Measurements from ENCODE around the gene ANKLE1.

DNA sequence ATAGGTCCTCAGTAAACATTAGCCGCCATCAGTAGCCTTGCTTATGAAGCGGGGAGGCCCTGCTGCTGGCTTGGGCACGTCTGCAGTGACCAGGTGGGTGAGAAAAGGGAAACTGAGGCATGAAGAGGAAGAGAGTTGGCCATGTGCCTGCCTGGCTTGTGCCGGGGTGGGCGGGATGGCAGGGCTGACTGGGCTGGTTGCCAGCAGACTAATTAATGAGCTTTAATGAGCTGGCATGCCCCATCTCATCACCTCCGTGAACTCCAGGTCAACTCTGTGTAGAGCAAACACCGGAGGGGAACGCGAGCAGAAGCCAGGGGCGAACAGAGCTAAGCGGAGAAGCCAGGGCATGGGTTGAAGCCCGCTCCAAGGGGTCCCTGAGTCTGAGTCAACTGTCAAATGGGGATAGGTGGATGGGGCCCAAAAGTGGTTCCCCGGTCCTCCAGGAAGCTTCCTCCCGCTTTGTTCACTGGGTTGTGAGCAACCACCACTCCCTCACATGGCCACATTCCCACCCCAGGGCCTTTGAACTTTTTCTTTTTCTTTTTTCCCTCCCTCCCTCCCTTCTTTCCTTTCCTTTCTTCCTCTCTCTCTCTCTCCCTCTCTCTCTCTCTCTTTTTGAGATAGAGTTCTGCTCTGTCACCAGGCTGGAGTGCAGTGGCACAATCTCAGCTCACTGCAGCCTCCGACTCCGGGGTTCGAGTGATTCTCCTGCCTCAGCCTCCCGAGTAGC, 44.7 kb upstream of the ANKLE1 start:
- TF ChIP-seq, protein P1, sequence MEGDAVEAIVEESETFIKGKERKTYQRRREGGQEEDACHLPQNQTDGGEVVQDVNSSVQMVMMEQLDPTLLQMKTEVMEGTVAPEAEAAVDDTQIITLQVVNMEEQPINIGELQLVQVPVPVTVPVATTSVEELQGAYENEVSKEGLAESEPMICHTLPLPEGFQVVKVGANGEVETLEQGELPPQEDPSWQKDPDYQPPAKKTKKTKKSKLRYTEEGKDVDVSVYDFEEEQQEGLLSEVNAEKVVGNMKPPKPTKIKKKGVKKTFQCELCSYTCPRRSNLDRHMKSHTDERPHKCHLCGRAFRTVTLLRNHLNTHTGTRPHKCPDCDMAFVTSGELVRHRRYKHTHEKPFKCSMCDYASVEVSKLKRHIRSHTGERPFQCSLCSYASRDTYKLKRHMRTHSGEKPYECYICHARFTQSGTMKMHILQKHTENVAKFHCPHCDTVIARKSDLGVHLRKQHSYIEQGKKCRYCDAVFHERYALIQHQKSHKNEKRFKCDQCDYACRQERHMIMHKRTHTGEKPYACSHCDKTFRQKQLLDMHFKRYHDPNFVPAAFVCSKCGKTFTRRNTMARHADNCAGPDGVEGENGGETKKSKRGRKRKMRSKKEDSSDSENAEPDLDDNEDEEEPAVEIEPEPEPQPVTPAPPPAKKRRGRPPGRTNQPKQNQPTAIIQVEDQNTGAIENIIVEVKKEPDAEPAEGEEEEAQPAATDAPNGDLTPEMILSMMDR (IDR thresholded peaks at IDR 0.05; ENCODE audit: insufficient read depth, low read length), result no peak
- TF ChIP-seq SPI1 (IDR thresholded peaks at IDR 0.05; ENCODE audit: borderline replicate concordance, low read depth) (no peak), GABPA (IDR thresholded peaks at IDR 0.05; ENCODE audit: low read depth) (no peak), POLR2AphosphoS5 (IDR thresholded peaks at IDR 0.05; ENCODE audit: low read depth) (no peak)
- TF ChIP-seq, protein P2, sequence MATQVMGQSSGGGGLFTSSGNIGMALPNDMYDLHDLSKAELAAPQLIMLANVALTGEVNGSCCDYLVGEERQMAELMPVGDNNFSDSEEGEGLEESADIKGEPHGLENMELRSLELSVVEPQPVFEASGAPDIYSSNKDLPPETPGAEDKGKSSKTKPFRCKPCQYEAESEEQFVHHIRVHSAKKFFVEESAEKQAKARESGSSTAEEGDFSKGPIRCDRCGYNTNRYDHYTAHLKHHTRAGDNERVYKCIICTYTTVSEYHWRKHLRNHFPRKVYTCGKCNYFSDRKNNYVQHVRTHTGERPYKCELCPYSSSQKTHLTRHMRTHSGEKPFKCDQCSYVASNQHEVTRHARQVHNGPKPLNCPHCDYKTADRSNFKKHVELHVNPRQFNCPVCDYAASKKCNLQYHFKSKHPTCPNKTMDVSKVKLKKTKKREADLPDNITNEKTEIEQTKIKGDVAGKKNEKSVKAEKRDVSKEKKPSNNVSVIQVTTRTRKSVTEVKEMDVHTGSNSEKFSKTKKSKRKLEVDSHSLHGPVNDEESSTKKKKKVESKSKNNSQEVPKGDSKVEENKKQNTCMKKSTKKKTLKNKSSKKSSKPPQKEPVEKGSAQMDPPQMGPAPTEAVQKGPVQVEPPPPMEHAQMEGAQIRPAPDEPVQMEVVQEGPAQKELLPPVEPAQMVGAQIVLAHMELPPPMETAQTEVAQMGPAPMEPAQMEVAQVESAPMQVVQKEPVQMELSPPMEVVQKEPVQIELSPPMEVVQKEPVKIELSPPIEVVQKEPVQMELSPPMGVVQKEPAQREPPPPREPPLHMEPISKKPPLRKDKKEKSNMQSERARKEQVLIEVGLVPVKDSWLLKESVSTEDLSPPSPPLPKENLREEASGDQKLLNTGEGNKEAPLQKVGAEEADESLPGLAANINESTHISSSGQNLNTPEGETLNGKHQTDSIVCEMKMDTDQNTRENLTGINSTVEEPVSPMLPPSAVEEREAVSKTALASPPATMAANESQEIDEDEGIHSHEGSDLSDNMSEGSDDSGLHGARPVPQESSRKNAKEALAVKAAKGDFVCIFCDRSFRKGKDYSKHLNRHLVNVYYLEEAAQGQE (IDR thresholded peaks at IDR 0.05; ENCODE audit: insufficient replicate concordance, low read depth), result no peak
